Stimulated activated CD8-positive, alpha-beta memory T cell treated with anti-CD3 and anti-CD28 coated beads, Interleukin-7, amount 100 ng/mL, for 4 hours (primary cell): ENCODE results near the gene SENP3.

ENCODE experiments used
- DNase-seq, 2 donors: peaks; one replicate each; pipeline ENCODE4 v3.0.0-alpha.2; 2020; ENCODE audit warnings: low read depth in 2 of 2

SENP3 gene

GRCh38 chr17:7561589-7562207 is at the start of gene SENP3:
SENP3 (plus strand) TSS chr17:7561919; CDS start chr17:7563077, 1,158 bp downstream.
- peak; percentile 76 to 91 for DNase-seq

DNA sequence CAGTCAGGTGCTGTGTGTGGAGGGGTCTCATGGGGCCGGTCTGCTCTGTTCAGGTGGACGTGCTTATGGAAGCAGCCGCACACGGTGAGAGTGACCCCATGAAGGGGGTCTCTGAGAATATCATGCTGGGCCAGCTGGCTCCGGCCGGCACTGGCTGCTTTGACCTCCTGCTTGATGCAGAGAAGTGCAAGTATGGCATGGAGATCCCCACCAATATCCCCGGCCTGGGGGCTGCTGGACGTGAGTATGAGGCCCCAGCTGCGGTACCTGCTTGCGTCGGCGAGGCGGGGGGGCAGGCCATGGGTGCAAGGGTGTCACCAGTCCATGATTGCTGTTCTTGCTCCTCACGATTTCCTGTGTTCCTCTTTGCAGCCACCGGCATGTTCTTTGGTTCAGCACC is 49.6 kb upstream of the SENP3 start:
- DNase-seq, result no peak

DNA sequence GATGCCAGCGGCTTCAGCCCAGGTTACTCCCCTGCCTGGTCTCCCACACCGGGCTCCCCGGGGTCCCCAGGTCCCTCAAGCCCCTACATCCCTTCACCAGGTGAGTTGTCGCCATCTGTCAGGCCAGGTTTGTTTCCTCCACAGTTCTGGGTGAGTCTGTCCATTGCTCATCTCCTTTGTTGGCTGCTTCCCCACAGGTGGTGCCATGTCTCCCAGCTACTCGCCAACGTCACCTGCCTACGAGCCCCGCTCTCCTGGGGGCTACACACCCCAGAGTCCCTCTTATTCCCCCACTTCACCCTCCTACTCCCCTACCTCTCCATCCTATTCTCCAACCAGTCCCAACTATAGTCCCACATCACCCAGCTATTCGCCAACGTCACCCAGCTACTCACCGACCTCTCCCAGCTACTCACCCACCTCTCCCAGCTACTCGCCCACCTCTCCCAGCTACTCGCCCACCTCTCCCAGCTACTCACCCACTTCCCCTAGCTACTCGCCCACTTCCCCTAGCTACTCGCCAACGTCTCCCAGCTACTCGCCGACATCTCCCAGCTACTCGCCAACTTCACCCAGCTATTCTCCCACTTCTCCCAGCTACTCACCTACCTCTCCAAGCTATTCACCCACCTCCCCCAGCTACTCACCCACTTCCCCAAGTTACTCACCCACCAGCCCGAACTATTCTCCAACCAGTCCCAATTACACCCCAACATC is 48.7 kb upstream of the SENP3 start:
- no peak for DNase-seq

DNA sequence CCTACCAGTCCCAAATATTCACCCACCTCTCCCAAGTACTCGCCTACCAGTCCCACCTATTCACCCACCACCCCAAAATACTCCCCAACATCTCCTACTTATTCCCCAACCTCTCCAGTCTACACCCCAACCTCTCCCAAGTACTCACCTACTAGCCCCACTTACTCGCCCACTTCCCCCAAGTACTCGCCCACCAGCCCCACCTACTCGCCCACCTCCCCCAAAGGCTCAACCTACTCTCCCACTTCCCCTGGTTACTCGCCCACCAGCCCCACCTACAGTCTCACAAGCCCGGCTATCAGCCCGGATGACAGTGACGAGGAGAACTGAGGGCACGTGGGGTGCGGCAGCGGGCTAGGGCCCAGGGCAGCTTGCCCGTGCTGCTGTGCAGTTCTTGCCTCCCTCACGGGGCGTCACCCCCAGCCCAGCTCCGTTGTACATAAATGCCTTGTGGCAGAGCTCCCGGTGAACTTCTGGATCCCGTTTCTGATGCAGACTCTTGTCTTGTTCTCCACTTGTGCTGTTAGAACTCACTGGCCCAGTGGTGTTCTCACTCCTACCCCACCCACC is 47.8 kb upstream of the SENP3 start:
- no peak for DNase-seq

DNA sequence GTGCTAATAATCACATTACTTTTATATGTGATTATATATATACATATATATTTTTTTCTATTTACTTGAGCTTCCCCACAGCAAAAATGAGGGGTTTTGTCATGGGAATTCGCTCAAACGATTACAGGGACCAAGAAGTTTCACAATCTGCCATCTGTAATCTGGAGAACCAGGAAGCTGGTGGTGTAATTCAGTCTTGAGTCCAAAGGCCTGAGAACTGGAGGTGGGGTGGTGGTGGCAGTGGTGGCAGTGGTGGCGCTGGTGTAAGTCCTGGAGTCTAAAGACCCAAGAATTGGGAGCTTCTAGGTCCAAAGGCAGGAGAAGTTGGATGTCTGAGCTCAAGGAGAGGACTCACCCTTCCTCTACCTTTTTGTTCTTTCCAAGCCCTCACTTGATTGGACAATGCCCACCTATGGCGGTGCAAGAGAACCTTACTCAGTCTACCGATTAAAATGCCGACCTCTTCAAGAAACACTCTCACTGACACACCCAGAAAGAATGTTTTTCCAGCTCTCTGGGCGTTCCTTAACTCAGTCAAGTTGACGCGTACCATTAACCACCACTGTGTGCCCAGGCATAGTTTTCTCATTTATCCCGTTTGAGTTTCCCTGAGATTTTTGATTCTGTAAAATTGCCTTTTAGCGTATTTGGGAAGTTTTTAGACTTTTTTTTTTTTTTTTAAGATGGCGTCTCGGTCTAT is 45.7 kb upstream of the SENP3 start:
- DNase-seq, result no peak

GRCh38 chr17:7523033-7523432 is 38.7 kb upstream of the SENP3 start:
- peak in 1 of 2 donors; percentile 27 for DNase-seq

- no peak for DNase-seq
Measured at GRCh38 chr17:7528842-7529241, 32.9 kb upstream of the SENP3 start.

DNA sequence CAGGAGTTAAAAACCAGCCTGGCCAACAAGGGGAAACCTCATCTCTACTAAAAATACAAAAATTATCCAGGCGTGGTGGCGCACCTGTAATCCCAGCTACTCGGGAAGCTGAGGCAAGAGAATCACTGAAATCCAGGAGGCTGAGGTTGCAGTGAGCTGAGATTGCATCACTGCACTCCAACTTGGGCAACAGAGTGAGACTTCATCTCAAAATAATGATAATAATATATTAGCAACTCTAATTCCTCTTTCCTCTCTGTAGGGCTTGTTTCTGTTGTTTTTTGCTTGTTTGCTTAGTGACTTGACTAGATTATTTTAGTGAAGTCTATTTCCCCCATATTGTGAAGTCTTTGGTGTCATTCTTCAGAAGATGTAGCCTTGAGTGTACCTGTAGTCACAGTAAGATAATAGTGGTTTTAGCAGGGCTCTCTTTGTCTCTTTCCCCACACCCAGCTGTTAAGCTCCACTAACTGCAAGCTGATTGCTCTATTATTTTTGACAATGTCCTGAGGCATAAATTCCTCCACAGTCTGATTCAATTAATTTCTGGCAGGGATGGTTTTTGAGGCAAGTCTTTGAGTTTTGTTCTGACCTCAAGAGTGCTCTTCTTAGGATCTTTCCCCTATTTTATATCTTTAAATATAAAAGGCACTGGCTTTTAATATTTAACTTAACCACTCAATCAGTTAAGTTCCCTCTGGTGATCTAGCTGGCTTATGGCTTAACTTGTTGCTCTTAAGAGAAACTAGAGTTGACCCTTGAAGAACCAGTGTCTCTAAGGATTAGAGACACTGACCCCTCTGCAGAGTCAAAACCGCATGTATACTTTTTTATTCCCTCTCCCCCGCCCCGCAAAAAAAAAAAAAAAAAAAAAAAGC is 31.5 kb upstream of the SENP3 start:
- DNase-seq, result no peak

- DNase-seq, result no peak
Measured at GRCh38 chr17:7538050-7538449, 23.7 kb upstream of the SENP3 start.

DNA sequence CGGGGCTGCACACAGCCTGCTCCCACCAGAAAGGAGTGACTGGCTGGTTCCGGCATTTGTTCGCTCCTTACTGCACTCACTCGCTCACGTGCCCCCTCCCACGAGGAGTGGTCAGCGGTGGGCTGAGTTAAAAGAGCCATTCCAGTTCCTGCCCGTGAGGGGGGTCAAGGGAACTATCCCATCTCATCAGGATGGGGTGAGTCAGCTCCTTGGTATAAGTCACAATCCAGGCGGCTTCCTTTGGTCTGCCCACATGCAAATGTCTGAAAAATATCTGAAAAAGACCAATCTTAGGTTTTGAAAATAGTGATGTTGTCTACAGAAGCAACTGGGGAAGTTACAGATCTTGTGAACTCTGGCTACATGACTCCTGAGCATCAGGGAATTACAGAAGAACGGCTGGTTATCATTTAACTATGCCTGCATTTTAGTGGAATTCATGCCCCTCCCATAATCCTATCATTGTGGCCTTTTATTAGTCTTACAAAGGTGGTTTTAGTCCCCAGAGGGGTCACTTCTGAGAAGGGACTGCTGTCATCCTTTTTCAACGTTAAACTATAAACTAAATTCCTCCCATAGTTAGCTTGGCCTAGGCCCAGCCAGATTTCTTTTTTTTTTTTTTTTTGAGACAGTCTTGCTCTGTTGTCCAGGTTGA is 22.7 kb upstream of the SENP3 start:
- no peak for DNase-seq

- no peak for DNase-seq
Measured at GRCh38 chr17:7541074-7541621, 20.6 kb upstream of the SENP3 start.

DNA sequence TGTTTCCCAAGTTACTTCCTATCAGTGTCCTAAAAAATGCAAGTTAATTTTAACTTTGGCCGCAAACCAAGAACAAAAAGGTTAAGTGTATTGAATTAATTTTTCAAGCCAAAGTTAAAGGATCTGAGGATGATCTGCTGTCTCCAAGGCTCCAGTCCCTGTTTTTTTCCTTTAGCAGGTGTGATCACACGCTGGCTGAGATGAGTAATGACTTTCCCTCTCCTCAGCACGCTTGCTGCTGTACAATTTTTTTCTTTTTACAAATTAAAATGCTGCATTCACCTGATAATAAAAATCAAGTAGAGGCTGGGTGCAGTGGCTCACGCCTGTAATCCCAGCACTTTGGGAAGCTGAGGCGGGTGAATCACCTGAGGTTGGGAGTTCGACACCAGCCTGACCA is 16.8 kb upstream of the SENP3 start:
- DNase-seq, result no peak

DNA sequence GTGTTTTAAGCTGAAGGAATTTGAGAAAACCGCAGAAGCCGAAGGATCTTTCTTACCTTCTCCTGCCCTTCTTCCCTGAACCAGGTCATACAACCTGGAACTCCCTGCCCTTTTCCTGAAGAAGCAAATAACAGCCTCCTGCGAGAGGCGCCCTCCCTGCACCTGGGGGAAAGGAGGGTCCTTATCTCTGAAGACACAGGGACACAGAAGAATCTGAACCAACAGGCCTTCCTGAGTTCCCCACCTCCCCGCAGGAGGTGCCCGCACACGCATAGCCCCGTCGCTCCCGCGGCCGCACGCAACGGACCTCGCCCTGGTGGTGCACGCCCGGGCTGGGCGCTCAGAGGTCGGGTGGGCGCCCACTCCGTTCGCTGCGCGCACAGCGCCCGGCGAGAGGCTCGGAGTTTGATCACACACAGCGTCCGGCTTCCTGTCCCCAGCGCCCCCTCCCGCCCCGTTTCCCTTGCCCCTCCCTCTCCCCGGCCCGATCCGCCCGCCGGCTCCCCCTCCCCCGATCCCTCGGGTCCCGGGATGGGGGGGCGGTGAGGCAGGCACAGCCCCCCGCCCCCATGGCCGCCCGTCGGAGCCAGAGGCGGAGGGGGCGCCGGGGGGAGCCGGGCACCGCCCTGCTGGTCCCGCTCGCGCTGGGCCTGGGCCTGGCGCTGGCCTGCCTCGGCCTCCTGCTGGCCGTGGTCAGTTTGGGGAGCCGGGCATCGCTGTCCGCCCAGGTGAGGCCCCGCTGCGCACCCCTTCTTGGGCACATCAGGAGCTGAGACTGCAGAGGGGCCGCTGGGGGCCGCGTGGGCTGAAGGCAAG is 12.9 kb upstream of the SENP3 start, which contains the start of gene TNFSF12:
TSS of gene TNFSF12 (plus strand) at position 474 of the 816 bp plus-strand sequence. CDS start at position 570, 96 bp downstream.
- DNase-seq, result peak in 1 of 2 donors; percentile 50

DNA sequence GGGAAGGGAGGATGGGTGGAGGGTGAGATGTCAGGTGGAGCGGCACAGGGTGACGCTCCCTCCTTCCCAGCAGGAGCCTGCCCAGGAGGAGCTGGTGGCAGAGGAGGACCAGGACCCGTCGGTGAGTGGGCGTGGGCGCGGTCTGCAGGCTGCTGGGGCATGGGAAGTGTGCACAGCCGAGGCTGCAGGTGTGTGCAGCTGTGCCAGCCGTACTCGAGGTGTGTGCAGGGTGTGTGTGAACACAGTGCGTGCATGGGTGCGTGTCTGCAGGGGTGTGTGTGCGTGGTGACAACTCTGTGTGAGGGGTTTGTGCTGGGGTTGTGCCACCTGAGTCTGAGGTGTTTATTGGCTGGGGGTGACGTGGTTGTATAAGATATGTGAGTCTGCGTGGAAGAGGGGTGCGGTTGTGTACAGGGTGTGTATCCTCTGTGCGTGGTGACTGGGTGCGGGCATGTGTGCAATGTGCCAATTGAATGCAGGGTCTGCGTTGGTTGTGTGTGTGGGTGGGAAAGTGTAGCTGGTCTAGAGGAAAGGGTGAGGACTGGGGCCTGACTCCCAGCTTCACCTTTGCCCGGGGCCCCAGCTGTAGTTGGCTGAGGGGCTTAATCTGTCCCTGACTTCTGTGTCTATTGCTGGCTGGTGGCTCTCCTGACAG is 12.2 kb upstream of the SENP3 start:
- peak in 1 of 2 donors; percentile 20 for DNase-seq

- DNase-seq, result no peak
Measured at GRCh38 chr17:7550344-7550743, 11.4 kb upstream of the SENP3 start.

- no peak for DNase-seq
Measured at GRCh38 chr17:7551396-7551795, 10.3 kb upstream of the SENP3 start.

GRCh38 chr17:7552621-7553051 is 9.1 kb upstream of the SENP3 start:
- DNase-seq, result no peak

- DNase-seq, result no peak
Measured at GRCh38 chr17:7553356-7553755, 8.4 kb upstream of the SENP3 start.

DNA sequence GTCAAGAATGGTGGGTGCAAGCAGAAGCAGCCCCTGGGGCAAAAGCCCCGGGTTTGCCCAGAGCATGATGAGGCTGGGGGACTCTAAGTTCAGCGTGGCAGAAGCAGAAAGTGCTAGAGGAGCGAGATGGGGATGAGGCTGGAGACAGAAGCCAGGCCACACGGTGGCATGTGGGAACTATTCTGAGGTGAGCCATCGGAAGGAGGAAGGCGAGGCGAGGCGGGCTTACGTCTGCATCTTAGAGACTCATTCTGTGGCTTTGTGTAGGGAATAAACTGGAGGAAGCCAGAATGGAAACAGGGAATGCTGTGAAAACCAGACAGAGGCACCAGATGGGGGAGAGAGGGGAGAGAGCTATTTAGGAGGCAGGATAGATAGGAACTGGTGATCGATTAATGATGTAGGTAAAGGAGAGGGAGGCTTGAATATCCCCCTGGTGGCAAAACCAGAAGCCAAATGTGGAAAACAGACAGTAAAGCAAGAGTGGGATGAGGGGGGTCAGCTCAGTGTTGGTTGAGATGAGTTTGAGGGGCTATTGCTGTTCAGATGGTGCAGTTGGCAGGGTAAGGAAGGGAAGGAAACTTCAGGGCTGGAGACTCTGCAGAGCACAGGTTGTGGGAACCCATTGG is 6.3 kb upstream of the SENP3 start:
- no peak for DNase-seq
